Activated naive CD8-positive, alpha-beta T cell treated with anti-CD3 and anti-CD28 coated beads, Interleukin-2, amount 50 U/mL, for 24 hours (primary cell): Measurements from ENCODE around the gene IRGC.
A peak's percentile ranks its signal among the peaks of the same experiment; 100 is the strongest.

Experiments
- ATAC-seq: fragments of 150-1000 bp; cut with Tn5 transposase; one replicate; pipeline ENCODE4 v1.10.0; 2021
- DNase-seq: peaks from one replicate; pipeline ENCODE4 v3.0.0; 2021
- H3K27ac Mint-ChIP-seq: one replicate; pipeline ENCODE4 v1.8.0; 2021; ENCODE audit warnings: mild to moderate bottlenecking, mixed read lengths
- H3K27me3 Mint-ChIP-seq: one replicate; pipeline ENCODE4 v1.8.0; 2021; ENCODE audit warnings: mixed read lengths
- H3K36me3 Mint-ChIP-seq: one replicate; pipeline ENCODE4 v1.8.0; 2021; ENCODE audit warnings: low read depth, mixed read lengths
- H3K4me1 Mint-ChIP-seq: one replicate; pipeline ENCODE4 v1.8.0; 2021; ENCODE audit warnings: mixed read lengths
- H3K4me3 Mint-ChIP-seq: one replicate; pipeline ENCODE4 v1.8.0; 2021; ENCODE audit warnings: mild to moderate bottlenecking, moderate library complexity, mixed read lengths
- H3K9me3 Mint-ChIP-seq: one replicate; pipeline ENCODE4 v1.8.0; 2021; ENCODE audit warnings: mixed read lengths

Gene IRGC

GRCh38 chr19:43766755-43767043, 50.8 kb downstream of the IRGC start:
- H3K27ac Mint-ChIP-seq = peak overlapping the region; percentile 87
- peaks cover 62% of the 10 kb centered on the region for H3K36me3 Mint-ChIP-seq
- no peaks in the 10 kb centered on the region for H3K27me3 Mint-ChIP-seq
- ATAC-seq = no peak
- peak overlapping the region; percentile 61 for H3K4me3 Mint-ChIP-seq
- H3K9me3 Mint-ChIP-seq = no peaks in the 10 kb centered on the region
- no peak for DNase-seq
- H3K4me1 Mint-ChIP-seq = peaks cover 72% of the 10 kb centered on the region

DNA sequence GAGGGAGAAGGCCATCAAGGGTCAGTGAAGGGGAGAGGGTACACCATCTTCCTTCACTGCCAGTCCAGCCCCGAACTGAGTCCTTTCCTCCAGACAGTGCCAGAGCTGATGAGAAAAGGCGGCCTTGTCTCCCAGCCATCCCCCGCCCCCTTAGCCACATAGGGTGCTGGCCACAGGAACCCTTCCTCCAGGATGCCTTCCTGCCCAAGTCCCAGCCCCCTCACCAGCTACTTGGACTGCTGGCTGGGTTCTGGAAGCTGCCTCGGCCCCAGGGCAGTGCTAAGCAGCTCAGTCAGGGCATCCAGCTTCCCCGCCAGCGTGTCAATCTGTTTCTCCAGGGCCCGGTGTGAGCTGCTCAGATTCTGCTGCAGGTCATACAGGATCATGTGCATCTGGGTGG, 51.4 kb downstream of the IRGC start:
- Mint-ChIP-seq H3K27ac (peak overlapping the region; percentile 87), H3K27me3 (no peaks in the 10 kb centered on the region), H3K4me3 (no peak overlapping the region), H3K4me1 (peaks cover 68% of the 10 kb centered on the region), H3K9me3 (no peaks in the 10 kb centered on the region), H3K36me3 (peaks cover 64% of the 10 kb centered on the region)
- DNase-seq (no peak), ATAC-seq (no peak)

DNA sequence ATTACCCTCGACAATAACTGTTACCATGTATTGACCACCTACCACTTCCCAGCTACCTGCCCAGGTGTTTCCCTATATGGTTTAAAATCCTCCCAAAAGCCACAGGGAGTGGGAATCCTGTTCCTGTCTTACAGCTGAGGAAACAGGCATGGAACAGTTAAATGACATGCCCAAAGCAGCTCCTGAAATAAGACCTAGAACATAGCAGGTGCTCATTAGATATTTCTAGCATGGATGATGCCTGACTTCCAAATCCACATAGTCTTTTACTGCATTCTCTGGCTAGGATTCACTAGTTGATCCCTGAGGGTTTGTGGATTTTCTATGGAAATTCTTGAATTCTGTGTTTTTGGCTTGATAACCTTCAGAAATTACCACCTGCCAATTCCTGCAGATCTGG, 51.9 kb downstream of the IRGC start:
- no peaks in the 10 kb centered on the region for H3K27me3 Mint-ChIP-seq
- ATAC-seq (no peak), DNase-seq (no peak)
- peaks cover 62% of the 10 kb centered on the region for H3K4me1 Mint-ChIP-seq
- H3K9me3 Mint-ChIP-seq = no peaks in the 10 kb centered on the region
- H3K36me3 Mint-ChIP-seq = peaks cover 69% of the 10 kb centered on the region
- H3K27ac Mint-ChIP-seq = peak overlapping the region; percentile 87
- no peak overlapping the region for H3K4me3 Mint-ChIP-seq

DNA sequence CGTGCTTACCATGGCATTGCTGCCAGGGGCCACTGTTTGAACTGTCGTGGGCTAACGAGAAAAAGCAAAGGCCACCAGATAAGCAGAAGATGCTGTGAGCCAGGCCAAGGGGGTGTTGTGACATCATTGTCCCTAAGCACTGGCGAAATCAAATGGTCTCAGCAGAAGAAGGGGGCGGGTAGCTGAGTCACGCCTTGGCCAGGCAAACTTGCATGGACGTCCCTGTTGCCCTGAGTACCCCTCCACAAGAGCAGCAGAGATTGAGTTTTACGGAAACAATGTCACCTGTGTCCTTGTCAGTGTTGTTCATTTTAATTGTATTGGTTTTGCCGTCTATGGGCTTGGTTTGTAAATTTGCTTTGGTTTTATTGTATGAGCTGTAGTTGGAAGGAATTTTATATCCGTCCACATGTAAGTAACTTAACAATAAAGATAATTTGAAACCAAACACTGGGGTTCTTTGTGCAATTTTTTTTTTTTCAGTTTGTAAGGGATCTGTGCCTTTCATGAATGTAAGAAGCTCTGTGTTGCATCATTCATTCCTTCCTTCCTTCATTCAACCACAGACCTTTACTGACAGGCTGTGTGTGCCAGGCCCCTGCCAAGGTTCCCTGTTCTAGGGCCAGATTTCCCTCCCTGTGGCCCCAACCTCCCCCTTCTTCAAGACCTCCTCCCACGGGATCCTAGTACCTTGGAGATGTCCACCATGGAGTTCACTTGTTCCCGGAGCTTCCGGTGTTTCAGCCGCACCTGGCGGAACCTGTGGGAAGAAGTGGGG, 52.6 kb downstream of the IRGC start:
- no peaks in the 10 kb centered on the region for H3K27me3 Mint-ChIP-seq
- H3K36me3 Mint-ChIP-seq = peaks cover 74% of the 10 kb centered on the region
- no peak overlapping the region for H3K4me3 Mint-ChIP-seq
- H3K4me1 Mint-ChIP-seq = peaks cover 56% of the 10 kb centered on the region
- DNase-seq (no peak), ATAC-seq (no peak)
- peak overlapping the region; percentile 54 for H3K27ac Mint-ChIP-seq
- no peaks in the 10 kb centered on the region for H3K9me3 Mint-ChIP-seq

DNA sequence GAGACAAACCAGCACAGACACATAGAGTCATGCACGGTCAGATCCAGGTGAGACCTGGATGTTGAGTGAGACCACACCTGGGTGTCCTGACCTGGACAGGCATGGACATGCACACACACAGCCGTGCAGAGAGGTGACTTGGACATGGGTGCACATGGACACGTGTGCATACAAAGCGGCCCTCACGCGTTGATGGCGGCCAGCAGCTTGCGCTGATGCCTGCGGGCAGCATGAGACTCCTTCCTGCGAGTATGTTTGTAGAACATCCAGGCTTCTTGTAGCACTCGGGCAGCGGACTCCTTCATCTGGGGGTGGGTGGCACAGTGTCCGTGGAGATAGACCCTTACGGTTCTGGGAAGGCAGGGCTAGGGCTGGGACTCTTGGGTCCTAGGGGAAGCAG, 53.4 kb downstream of the IRGC start:
- H3K36me3 Mint-ChIP-seq = peaks cover 73% of the 10 kb centered on the region
- peak overlapping the region; percentile 36 for H3K27ac Mint-ChIP-seq
- H3K4me1 Mint-ChIP-seq = peaks cover 49% of the 10 kb centered on the region
- no peak for ATAC-seq
- H3K27me3 Mint-ChIP-seq = no peaks in the 10 kb centered on the region
- no peaks in the 10 kb centered on the region for H3K9me3 Mint-ChIP-seq
- no peak overlapping the region for H3K4me3 Mint-ChIP-seq
- DNase-seq = no peak
